ENCODE measurements around the gene DCC.

DNA sequence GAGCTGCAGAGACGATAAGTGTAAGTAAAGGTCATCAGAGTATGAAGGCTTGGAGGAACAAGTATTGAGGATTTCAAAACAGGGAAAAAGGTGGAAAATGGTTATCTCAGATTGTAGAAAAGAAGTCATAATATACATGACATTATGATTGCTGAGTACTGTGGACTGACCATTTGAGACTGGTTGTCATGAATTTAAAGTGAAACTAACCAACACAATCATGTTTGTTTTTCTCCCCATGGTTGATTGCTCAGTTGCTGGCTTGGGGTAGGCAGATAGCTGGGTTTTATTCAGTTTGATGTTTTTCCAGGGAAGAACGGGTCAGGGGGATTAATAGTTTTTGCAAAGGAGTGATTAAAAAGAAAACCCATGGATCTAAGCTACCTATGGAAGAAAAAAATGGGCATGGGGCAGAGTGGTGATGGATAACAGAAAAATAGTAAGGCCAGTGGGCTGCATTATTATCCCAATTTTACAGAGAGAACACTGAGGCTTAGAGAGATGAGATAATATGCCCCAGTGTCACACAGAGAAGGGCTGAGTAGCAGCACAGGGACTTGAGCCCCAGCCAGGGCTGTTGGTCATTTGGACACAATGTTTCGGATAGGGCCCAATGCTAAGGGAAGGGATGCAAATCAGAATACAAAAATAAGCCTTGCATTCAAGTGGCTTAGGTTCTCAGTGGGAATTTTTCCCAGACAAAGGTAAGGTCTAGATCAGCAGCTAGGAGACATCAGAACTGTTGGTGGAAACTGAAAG lies 885.7 kb downstream of the DCC start:
- TF ChIP-seq, protein P1, sequence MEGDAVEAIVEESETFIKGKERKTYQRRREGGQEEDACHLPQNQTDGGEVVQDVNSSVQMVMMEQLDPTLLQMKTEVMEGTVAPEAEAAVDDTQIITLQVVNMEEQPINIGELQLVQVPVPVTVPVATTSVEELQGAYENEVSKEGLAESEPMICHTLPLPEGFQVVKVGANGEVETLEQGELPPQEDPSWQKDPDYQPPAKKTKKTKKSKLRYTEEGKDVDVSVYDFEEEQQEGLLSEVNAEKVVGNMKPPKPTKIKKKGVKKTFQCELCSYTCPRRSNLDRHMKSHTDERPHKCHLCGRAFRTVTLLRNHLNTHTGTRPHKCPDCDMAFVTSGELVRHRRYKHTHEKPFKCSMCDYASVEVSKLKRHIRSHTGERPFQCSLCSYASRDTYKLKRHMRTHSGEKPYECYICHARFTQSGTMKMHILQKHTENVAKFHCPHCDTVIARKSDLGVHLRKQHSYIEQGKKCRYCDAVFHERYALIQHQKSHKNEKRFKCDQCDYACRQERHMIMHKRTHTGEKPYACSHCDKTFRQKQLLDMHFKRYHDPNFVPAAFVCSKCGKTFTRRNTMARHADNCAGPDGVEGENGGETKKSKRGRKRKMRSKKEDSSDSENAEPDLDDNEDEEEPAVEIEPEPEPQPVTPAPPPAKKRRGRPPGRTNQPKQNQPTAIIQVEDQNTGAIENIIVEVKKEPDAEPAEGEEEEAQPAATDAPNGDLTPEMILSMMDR (IDR thresholded peaks at IDR 0.05), result no peak
- TF ChIP-seq POLR2A (IDR thresholded peaks at IDR 0.05), result no peak

Measured in testis (tissue), 2 donors.